HG02943 (cell line): ENCODE data around the gene ACAD8.
"Not testable (repeated sequence)": the region's sequence is repeated elsewhere in the genome, so short reads cannot be mapped to it uniquely, and the experiment has no call there.

Experiments used
- ATAC-seq: cut with Tn5 transposase; IDR thresholded peaks from one replicate; pipeline ENCODE4 v1.9.1; 2021; ENCODE audit warnings: mild to moderate bottlenecking, low read depth, moderate library complexity; ENCODE audit not compliant: unreplicated experiment

The ACAD8 gene

DNA sequence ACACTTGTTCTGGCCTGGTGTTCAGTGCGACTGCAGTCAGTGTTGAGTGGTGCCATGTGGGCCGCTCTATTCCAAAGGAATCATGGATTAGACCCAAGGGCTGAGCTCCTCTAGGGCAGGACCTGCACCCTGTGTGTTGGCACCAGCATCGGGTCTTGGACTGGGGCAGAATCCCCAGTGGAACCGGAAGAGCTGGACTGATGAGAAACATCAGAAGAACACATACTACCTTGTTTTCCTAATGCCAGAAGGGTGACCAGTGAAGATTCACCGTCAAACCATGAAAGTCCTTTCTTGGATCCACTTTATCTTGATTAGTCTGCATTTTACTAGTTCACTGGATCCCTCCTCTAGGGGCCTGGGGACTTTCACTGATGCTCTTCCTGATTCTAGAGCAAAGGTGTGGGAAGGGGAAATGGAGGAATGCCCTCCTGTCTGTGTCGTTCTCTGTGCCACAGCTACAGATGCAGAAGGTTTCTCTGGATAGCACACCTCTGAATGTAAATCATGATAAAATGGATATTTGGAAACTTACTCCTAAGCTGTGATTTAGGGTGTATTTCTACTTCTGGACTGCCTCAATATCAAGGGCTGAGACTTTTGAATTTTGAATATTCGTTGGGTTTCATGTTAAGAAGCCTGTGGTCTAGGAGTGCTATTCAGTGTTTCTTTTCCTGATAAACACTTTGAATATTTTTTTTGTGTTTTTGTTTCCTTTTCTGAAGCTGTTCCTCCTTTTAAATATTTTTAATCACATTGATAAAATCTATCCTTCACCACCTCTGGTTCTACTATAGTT lies 11.8 kb downstream of the ACAD8 start:
- no peak for ATAC-seq

GRCh38 chr11:134266440-134266839 lies 13.1 kb downstream of the ACAD8 start:
- ATAC-seq: no peak

DNA sequence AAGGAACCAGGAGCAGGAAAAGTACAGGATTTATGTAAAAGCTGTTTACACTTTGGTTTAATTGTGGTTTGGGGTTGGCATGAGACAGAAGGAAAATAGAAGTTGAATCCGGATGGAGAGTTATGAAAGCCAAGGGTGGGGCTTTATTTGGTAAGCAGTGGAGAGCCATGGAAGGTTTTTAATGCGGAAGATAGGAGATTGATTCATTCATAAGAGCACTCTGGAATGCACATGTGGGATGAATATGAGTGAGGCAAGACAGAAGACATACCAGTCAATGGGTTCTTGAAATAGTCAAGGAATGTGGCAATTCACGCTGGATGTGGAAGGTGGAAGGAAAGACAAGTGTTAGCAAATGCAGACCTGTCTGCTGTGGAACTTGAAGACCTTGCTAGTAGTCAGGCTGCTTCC lies 13.5 kb downstream of the ACAD8 start:
- no peak for ATAC-seq

DNA sequence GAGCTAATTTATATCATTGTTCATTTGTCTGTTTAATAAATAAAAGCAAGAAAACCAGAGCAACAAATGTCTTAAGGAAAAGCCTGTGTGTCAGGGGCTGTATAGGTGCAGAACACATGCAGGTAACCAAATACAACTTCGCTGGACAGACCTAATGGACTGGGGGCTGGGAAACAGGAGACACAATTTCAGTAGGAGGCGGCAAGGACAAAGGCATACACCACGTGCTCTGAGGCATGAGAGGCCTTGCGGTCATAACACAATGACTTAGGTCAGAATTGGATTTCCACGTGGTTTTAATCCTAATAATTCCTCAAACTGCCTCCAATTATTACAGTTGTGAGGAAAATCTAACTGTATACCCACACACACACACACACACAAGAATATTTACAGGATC lies 14.1 kb downstream of the ACAD8 start:
- ATAC-seq: no peak

DNA sequence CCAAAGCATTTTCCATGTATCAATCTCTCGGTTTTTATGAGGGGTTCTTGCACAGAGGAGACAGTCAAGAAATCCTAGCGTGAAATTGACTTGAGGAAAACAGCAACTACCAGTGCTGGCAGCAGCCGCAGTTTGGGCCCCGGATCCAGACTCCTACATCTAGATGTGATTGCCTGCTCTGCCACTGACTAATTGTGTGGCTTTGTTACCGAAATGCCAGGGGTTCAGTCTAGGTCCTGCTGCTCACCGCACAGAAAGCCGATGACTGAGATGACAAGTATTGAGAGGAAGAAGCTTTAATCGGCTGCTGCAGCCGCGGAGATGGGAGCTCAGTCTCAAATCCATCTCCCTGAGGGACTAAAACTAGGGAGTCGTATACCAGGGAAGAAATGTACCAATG lies 14.6 kb downstream of the ACAD8 start:
- no peak for ATAC-seq

DNA sequence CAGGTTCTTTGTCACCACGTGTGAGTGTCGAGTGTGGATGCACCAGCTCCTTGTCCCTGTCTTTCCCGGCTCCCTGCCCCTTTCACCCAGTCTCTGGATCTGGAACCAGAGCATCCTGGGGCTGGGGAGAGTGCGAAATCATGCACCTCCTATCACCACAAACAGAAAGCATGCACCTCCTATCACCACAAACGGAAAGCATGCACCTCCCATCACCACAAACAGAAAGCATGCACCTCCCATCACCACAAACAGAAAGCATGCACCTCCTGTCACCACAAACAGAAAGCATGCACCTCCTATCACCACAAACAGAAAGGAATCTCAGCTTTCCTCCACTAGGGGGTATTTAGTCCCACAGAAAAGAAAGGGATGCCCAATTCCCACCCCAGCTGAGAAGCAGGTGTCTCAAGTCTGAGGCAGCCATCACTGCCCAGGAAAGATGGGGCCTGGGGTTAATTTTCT lies 16.9 kb downstream of the ACAD8 start:
- ATAC-seq: no peak

DNA sequence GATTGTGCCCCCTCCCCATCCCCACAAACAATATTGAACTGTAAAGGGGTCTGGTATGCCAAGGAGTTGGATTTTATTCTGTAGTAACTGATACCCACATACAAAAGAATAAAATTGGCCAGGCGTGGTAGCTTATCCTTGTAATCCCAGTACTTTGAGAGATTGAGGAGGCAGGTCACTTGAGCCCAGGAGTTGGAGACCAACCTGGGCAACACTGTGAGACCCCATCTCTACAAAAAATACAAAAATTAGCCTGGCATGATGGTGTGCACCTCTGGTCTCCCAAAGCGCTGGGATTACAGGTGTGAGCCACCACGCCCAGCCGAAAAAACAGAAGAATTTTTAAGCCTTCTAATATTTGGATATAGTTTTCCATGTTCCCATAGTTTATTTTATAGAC lies 18.6 kb downstream of the ACAD8 start:
- no peak for ATAC-seq

GRCh38 chr11:134272381-134273316 lies 19.3 kb downstream of the ACAD8 start:
- ATAC-seq: no peak

GRCh38 chr11:134273317-134273712 lies 19.9 kb downstream of the ACAD8 start:
- no peak for ATAC-seq

DNA sequence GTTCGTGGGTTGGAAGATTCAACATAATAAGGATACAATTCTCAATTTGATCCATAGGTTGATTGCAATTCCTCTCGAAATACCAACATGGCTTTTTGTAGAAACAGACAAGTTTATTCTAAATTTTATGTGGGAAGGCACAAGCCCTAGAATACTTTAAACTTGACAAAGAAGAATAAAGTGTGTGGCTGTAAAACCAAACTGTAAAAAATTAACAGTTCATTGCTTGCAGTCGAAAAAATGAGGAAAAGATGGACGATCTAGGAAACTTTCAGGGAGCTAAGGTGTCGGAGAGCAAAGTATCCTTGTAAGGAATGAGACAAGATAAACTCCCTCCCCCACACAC lies 21.8 kb downstream of the ACAD8 start:
- no peak for ATAC-seq

DNA sequence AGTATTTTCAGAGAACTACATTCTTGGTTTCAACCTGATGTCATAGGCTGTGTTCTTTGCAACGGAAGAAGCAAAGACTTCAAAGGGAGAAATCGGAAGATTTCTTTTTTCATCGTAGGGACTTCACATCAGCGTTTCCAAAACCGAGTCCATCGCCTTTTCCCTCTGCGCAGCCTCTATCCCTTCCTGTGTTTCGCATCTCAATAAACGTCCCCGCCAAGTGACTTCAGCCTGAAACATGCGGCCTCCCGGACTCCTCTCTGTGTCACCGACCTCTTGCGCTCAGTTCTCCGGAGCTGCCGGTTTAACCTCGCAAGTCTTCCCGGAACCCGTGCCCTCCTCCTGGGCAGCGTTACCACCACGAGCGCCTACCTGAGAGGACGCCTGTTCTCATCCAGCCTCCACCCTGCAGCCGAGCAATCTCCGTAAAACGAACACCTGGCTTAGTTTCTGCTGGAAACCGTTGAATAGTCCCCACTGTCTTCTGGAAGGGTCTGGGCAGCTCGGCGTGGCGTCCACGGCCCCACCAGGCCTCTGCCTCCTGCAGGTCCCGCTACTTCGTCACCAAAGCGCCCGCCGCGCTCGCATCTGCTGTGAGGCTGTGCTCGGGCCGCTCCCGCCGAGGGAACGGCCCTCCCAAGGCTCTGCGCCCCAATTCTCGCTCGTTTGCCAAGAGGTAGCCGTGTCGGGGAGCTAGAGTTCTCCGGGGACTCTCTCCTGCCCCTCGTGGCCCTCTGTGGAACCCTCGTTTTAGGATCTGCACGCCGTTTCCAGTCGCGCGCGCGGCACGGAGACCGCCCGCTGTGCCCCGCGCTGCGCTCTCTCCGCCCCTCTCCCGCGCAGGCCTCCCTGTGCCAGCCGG lies 22.4 kb downstream of the ACAD8 start, which contains the start of gene GLB1L3:
TSS of gene GLB1L3 (plus strand) at position 846 of the 862 bp plus-strand sequence. CDS start 362 bp downstream, outside the sequence.
- ATAC-seq: peak; percentile 72

GRCh38 chr11:134276396-134277182 lies 23.2 kb downstream of the ACAD8 start:
- no peak for ATAC-seq

- ATAC-seq: no peak
Observed at GRCh38 chr11:134277183-134278001, 24.0 kb downstream of the ACAD8 start.

GRCh38 chr11:134278356-134278755 lies 25.0 kb downstream of the ACAD8 start:
- ATAC-seq: no peak

DNA sequence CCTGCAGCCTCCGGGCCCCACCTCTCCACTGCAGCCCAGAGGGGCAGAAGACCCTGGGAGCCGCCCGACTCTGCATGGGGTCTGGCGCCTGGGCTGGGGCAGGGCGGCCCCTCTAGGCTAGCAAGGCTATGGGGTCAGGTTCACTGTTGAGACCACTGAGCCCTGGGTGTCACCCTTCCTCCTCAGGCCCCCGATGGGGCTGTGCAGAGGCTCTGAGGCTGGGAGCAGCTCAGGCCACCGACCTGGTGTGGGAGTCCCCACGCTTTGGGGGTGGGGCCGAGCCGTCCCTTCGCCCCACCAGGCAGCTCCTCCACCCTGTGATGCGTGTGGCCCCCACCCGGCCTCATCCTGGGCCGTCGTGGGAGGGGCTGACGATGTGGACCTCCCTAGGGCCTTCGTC lies 28.3 kb downstream of the ACAD8 start:
- not testable (repeated sequence) for ATAC-seq

DNA sequence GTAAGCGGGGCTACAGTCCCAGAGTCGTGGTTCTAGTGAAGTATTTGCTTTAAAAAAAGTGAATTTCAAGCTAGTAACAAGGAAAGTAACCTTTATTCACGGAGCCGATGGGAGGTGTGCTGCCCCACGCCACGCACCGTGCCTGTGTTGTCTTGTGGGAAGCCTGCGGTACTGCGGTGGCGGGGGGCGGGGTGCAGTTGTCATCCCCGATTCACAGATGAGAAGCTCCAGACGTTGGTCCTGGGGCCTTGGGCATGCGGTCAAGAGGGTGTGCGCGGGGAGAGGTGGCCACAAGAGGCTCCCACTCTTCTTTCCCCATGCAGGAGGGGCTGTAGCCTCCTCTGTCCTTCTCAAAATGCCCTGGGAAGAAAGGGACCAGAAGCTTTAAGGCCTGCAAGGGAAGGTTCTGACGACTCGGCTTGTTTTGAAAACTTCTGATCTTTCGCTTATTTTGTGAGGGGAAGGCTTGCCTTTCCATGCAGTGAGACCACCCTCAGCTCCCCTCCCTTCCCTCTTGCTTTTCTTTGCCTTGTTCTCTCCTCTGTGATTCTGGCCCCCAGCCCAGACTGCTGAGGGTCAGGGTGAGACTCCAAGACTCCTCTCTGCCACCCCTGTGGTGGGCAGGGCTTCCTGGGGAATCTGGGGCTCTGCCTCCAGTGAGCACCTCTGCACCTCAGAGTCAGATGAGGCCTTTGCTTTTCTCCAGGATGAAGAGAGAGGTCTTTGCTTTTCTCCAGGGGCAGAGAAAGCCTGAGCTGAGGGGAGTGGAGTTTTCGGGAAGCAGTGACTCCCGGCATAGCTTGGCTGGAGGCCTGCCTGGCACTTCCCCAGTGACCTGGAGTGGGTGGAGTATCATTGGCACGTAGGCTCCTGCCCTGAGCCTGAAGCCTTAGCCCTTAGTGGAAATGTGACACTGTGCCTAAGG lies 29.0 kb downstream of the ACAD8 start:
- ATAC-seq: no peak

GRCh38 chr11:134283461-134284230 lies 30.3 kb downstream of the ACAD8 start:
- no peak for ATAC-seq
